ENCODE measurements around the gene CTAGE8. TPM values are rescaled to one million over a fixed set of nuclear protein-coding genes. Genes with fewer than 3 reads are reported as not detected.
"Not testable (repeated sequence)": the region's sequence is repeated elsewhere in the genome, so short reads cannot be mapped to it uniquely, and the experiment has no call there.

Gene CTAGE8
- total RNA-seq, 1 experiment from 2014 or later = not detected

GRCh38 chr7:144264692-144265091, 4.4 kb downstream of the CTAGE8 start, which contains the start of gene OR2A7:
Gene OR2A7, minus strand, starts transcription at chr7:144264792. Its CDS starts 5,164 bp downstream, at chr7:144259628.
- DNase-seq (ENCODE audit: low spot score); in situ Hi-C loops (cut with HindIII; ENCODE audit: low sequenced_read_pairs): not testable (repeated sequence)

- in situ Hi-C loops (cut with HindIII; ENCODE audit: low sequenced_read_pairs); DNase-seq (ENCODE audit: low spot score): not testable (repeated sequence)
Measured at GRCh38 chr7:144262128-144262527, 7.0 kb downstream of the CTAGE8 start.

GRCh38 chr7:144259067-144259466, 10.0 kb downstream of the CTAGE8 start:
- DNase-seq (ENCODE audit: low spot score); in situ Hi-C loops (cut with HindIII; ENCODE audit: low sequenced_read_pairs): not testable (repeated sequence)

- DNase-seq (ENCODE audit: low spot score) = no peak
- in situ Hi-C loops (cut with HindIII; ENCODE audit: low sequenced_read_pairs) = no loop called here
Measured at GRCh38 chr7:144256112-144256511, 13.0 kb downstream of the CTAGE8 start.

GRCh38 chr7:144255471-144255897, 13.6 kb downstream of the CTAGE8 start:
- in situ Hi-C loops (cut with HindIII; ENCODE audit: low sequenced_read_pairs) = no loop called here
- no peak for DNase-seq (ENCODE audit: low spot score)

- DNase-seq (ENCODE audit: low spot score); in situ Hi-C loops (cut with HindIII; ENCODE audit: low sequenced_read_pairs): not testable (repeated sequence)
Measured at GRCh38 chr7:144252307-144252706, 16.8 kb downstream of the CTAGE8 start.

- in situ Hi-C loops (cut with HindIII; ENCODE audit: low sequenced_read_pairs); DNase-seq (ENCODE audit: low spot score): not testable (repeated sequence)
Measured at GRCh38 chr7:144247674-144248330, 21.3 kb downstream of the CTAGE8 start.

GRCh38 chr7:144246967-144247366, 22.1 kb downstream of the CTAGE8 start:
- in situ Hi-C loops (cut with HindIII; ENCODE audit: low sequenced_read_pairs); DNase-seq (ENCODE audit: low spot score): not testable (repeated sequence)

- in situ Hi-C loops (cut with HindIII; ENCODE audit: low sequenced_read_pairs); DNase-seq (ENCODE audit: low spot score): not testable (repeated sequence)
Measured at GRCh38 chr7:144245372-144245771, 23.7 kb downstream of the CTAGE8 start.

GRCh38 chr7:144239365-144239764, 29.7 kb downstream of the CTAGE8 start, which contains the start of gene OR2A42:
Gene OR2A42, minus strand, starts transcription at chr7:144239605. Its CDS starts 6,762 bp downstream, at chr7:144232843.
- in situ Hi-C loops (cut with HindIII; ENCODE audit: low sequenced_read_pairs) = not testable (repeated sequence)

GRCh38 chr7:144238530-144239082, 30.5 kb downstream of the CTAGE8 start:
- in situ Hi-C loops (cut with HindIII; ENCODE audit: low sequenced_read_pairs); DNase-seq (ENCODE audit: low spot score): not testable (repeated sequence)

More at GRCh38 chr7:144239365-144239764, 29.7 kb downstream of the CTAGE8 start, which contains the start of gene OR2A42:
- DNase-seq (ENCODE audit: low spot score) = not testable (repeated sequence)

- DNase-seq (ENCODE audit: low spot score); in situ Hi-C loops (cut with HindIII; ENCODE audit: low sequenced_read_pairs): not testable (repeated sequence)
Measured at GRCh38 chr7:144233039-144233438, 36.0 kb downstream of the CTAGE8 start.

GRCh38 chr7:144231027-144231426, 38.1 kb downstream of the CTAGE8 start:
- in situ Hi-C loops (cut with HindIII; ENCODE audit: low sequenced_read_pairs); DNase-seq (ENCODE audit: low spot score): not testable (repeated sequence)

- DNase-seq (ENCODE audit: low spot score) = not testable (repeated sequence)
Measured at GRCh38 chr7:144228810-144229209, 40.3 kb downstream of the CTAGE8 start.

GRCh38 chr7:144226866-144227265, 42.2 kb downstream of the CTAGE8 start:
- DNase-seq (ENCODE audit: low spot score); in situ Hi-C loops (cut with HindIII; ENCODE audit: low sequenced_read_pairs): not testable (repeated sequence)

More at GRCh38 chr7:144228810-144229209, 40.3 kb downstream of the CTAGE8 start:
- in situ Hi-C loops (cut with HindIII; ENCODE audit: low sequenced_read_pairs) = not testable (repeated sequence)

GRCh38 chr7:144223675-144224074, 45.4 kb downstream of the CTAGE8 start:
- in situ Hi-C loops (cut with HindIII; ENCODE audit: low sequenced_read_pairs); DNase-seq (ENCODE audit: low spot score): not testable (repeated sequence)

- in situ Hi-C loops (cut with HindIII; ENCODE audit: low sequenced_read_pairs); DNase-seq (ENCODE audit: low spot score): not testable (repeated sequence)
Measured at GRCh38 chr7:144220531-144220930, 48.6 kb downstream of the CTAGE8 start.

GRCh38 chr7:144219149-144219548, 49.9 kb downstream of the CTAGE8 start:
- in situ Hi-C loops (cut with HindIII; ENCODE audit: low sequenced_read_pairs) = not testable (repeated sequence)

GRCh38 chr7:144218581-144218980, 50.5 kb downstream of the CTAGE8 start:
- in situ Hi-C loops (cut with HindIII; ENCODE audit: low sequenced_read_pairs) = not testable (repeated sequence)

More at GRCh38 chr7:144219149-144219548, 49.9 kb downstream of the CTAGE8 start:
- not testable (repeated sequence) for DNase-seq (ENCODE audit: low spot score)

GRCh38 chr7:144217200-144217599, 51.9 kb downstream of the CTAGE8 start:
- in situ Hi-C loops (cut with HindIII; ENCODE audit: low sequenced_read_pairs); DNase-seq (ENCODE audit: low spot score): not testable (repeated sequence)

More at GRCh38 chr7:144218581-144218980, 50.5 kb downstream of the CTAGE8 start:
- not testable (repeated sequence) for DNase-seq (ENCODE audit: low spot score)
